H9 (cell line): ENCODE results near the gene COL27A1. TPM values are rescaled to one million over a fixed set of nuclear protein-coding genes. Genes with fewer than 3 reads are reported as not detected.

Source experiments
- DNase-seq: peaks from one replicate; pipeline ENCODE4 v3.0.0-alpha.2; 2017
- H2AFZ ChIP-seq: one replicate; pipeline ENCODE4 v1.6.1; 2013; ENCODE audit warnings: mild to moderate bottlenecking, low read length, control low read depth, moderate library complexity
- H2AK5ac ChIP-seq: 2 replicates; pipeline ENCODE4 v1.6.1; 2013; ENCODE audit warnings: low read length, control low read depth, mixed read lengths; ENCODE audit not compliant: insufficient read length
- H2BK120ac ChIP-seq: one replicate; pipeline ENCODE4 v1.6.1; 2013; ENCODE audit warnings: low read depth, mild to moderate bottlenecking, low read length, control low read depth, inconsistent platforms; ENCODE audit not compliant: poor library complexity, severe bottlenecking
- H2BK12ac ChIP-seq: 2 replicates; pipeline ENCODE4 v1.6.1; 2013; ENCODE audit warnings: low read length, control low read depth, mixed read lengths, low read depth; ENCODE audit not compliant: insufficient read length
- H2BK15ac ChIP-seq: 2 replicates; pipeline ENCODE4 v1.6.1; 2013; ENCODE audit warnings: low read depth, low read length, control low read depth
- H2BK20ac ChIP-seq: one replicate; pipeline ENCODE4 v1.6.1; 2013; ENCODE audit warnings: low read depth, mild to moderate bottlenecking, low read length, control low read depth, inconsistent platforms; ENCODE audit not compliant: poor library complexity, severe bottlenecking
- H2BK5ac ChIP-seq: 2 replicates; pipeline ENCODE4 v1.6.1; 2013; ENCODE audit warnings: low read length, control low read depth, mixed read lengths; ENCODE audit not compliant: insufficient read length
- H3K14ac ChIP-seq: 2 replicates; pipeline ENCODE4 v1.6.1; 2013; ENCODE audit warnings: low read length, control low read depth; ENCODE audit not compliant: insufficient read depth
- H3K18ac ChIP-seq: 2 replicates; pipeline ENCODE4 v1.6.1; 2013; ENCODE audit warnings: low read depth, mild to moderate bottlenecking, mixed read lengths, low read length, control low read depth; ENCODE audit not compliant: insufficient read length
- H3K23ac ChIP-seq: 2 replicates; pipeline ENCODE4 v1.6.1; 2013; ENCODE audit warnings: low read length, control low read depth, mixed read lengths, low read depth; ENCODE audit not compliant: insufficient read length
- H3K23me2 ChIP-seq: 2 replicates; pipeline ENCODE4 v1.6.1; 2013; ENCODE audit warnings: low read depth, mild to moderate bottlenecking, mixed read lengths, low read length, control low read depth; ENCODE audit not compliant: insufficient read length, poor library complexity, severe bottlenecking
- H3K27ac ChIP-seq: 2 replicates; pipeline ENCODE4 v1.5.1; 2013; ENCODE audit warnings: low read length, control low read depth, mixed read lengths, low read depth; ENCODE audit not compliant: insufficient read length
- H3K27me3 ChIP-seq: 2 replicates; pipeline ENCODE4 v1.6.1; 2013; ENCODE audit warnings: low read length, control low read depth, inconsistent platforms; ENCODE audit not compliant: insufficient read depth
- H3K4ac ChIP-seq: 2 replicates; pipeline ENCODE4 v1.6.1; 2013; ENCODE audit warnings: low read depth, mild to moderate bottlenecking, control low read depth, inconsistent platforms, low read length, moderate library complexity
- H3K4me1 ChIP-seq: 2 replicates; pipeline ENCODE4 v1.6.1; 2013; ENCODE audit warnings: low read length, control low read depth, inconsistent platforms; ENCODE audit not compliant: insufficient read depth
- H3K4me2 ChIP-seq: 2 replicates; pipeline ENCODE4 v1.6.1; 2013; ENCODE audit warnings: low read length, control low read depth, mixed read lengths; ENCODE audit not compliant: insufficient read length, insufficient read depth
- H3K56ac ChIP-seq: 2 replicates; pipeline ENCODE4 v1.6.1; 2013; ENCODE audit warnings: low read depth, mild to moderate bottlenecking, mixed read lengths, low read length, control low read depth; ENCODE audit not compliant: insufficient read length
- H3K79me1 ChIP-seq: 2 replicates; pipeline ENCODE4 v1.6.1; 2013; ENCODE audit warnings: low read depth, mild to moderate bottlenecking, moderate library complexity, low read length, control low read depth, inconsistent platforms; ENCODE audit not compliant: insufficient read depth, poor library complexity, severe bottlenecking
- H3K79me2 ChIP-seq: 2 replicates; pipeline ENCODE4 v1.6.1; 2013; ENCODE audit warnings: low read length, control low read depth, inconsistent platforms; ENCODE audit not compliant: insufficient read depth
- H3K9ac ChIP-seq: 2 replicates; pipeline ENCODE4 v1.6.1; 2013; ENCODE audit warnings: low read length, control low read depth, mixed read lengths; ENCODE audit not compliant: insufficient read length; ENCODE audit errors: extremely low read depth
- H3K9me3 ChIP-seq: one replicate; pipeline ENCODE4 v1.6.1; 2013; ENCODE audit warnings: low read depth, low read length, inconsistent platforms; ENCODE audit not compliant: control insufficient read depth
- H3T11ph ChIP-seq: one replicate; pipeline ENCODE4 v1.6.1; 2013; ENCODE audit warnings: mild to moderate bottlenecking, low read length, control low read depth, inconsistent platforms
- H4K20me1 ChIP-seq: one replicate; pipeline ENCODE4 v1.6.1; 2013; ENCODE audit not compliant: control insufficient read depth, insufficient read length, insufficient read depth
- H4K5ac ChIP-seq: 2 replicates; pipeline ENCODE4 v1.6.1; 2013; ENCODE audit warnings: low read depth, mild to moderate bottlenecking, mixed read lengths, low read length, control low read depth; ENCODE audit not compliant: insufficient read length
- H4K8ac ChIP-seq: replicated peaks from 2 replicates; pipeline ENCODE4 v1.6.1; 2013; ENCODE audit warnings: low read length, control low read depth, mixed read lengths, low read depth; ENCODE audit not compliant: insufficient read length
- H4K91ac ChIP-seq: 2 replicates; pipeline ENCODE4 v1.6.1; 2013; ENCODE audit warnings: low read depth, mild to moderate bottlenecking, moderate library complexity, mixed read lengths, low read length, control low read depth; ENCODE audit not compliant: insufficient read length
- H3K27ac Mint-ChIP-seq, 3 experiments: 2 replicates in 2 of 3; 3 replicates in 1 of 3; pipeline ENCODE4 v1.8.0; 2020 to 2021; ENCODE audit warnings: mixed read lengths in 3 of 3, mild to moderate bottlenecking in 1 of 3, moderate library complexity in 1 of 3
- H3K27me3 Mint-ChIP-seq: 2 replicates; pipeline ENCODE4 v1.8.0; 2021; ENCODE audit warnings: low read depth, mild to moderate bottlenecking, moderate library complexity, mixed read lengths
- H3K36me3 Mint-ChIP-seq, 3 experiments: 2 replicates in 2 of 3; 3 replicates in 1 of 3; pipeline ENCODE4 v1.8.0; 2020 to 2021; ENCODE audit warnings: low read depth in 3 of 3, mixed read lengths in 3 of 3; ENCODE audit not compliant: insufficient read depth in 1 of 3
- H3K4me1 Mint-ChIP-seq, 2 experiments: 2 replicates each; pipeline ENCODE4 v1.8.0; 2020; ENCODE audit warnings: mixed read lengths in 2 of 2
- H3K4me3 Mint-ChIP-seq, 2 experiments: 2 replicates in 1 of 2; 3 replicates in 1 of 2; pipeline ENCODE4 v1.8.0; 2020 to 2021; ENCODE audit warnings: mild to moderate bottlenecking in 2 of 2, mixed read lengths in 2 of 2, moderate library complexity in 1 of 2
- H3K9me3 Mint-ChIP-seq, 2 experiments: 2 replicates in 1 of 2; 3 replicates in 1 of 2; pipeline ENCODE4 v1.8.0; 2020; ENCODE audit warnings: mild to moderate bottlenecking in 2 of 2, mixed read lengths in 2 of 2, moderate library complexity in 1 of 2
- CTCF ChIP-seq: fragments of 200-600 bp; sonication (generic); conservative IDR thresholded peaks from 3 replicates; pipeline ENCODE4 v1.8.0; 2021; ENCODE audit warnings: antibody characterized with exemption, mild to moderate bottlenecking
- WGBS: extraction: QIAGEN DNeasy Blood & Tissue Kit; methylation state at CpG from one replicate; pipeline ENCODE4 v1.1.7; 2013; ENCODE audit warnings: missing lambda C conversion rate, low lambda C conversion rate, mixed read lengths; ENCODE audit not compliant: insufficient read length; ENCODE audit errors: extremely low coverage; 5-methylcytosine and 5-hydroxymethylcytosine counted together
- total RNA-seq: library from RNA; stranded (reverse); gene quantifications from 2 replicates; pipeline ENCODE4 v1.2.1, GENCODE V29; 2021

Gene COL27A1
- total RNA-seq, 1 experiment from 2014 or later: 17.9 TPM

- Histone ChIP-seq H4K91ac (no peak overlapping the region), H3K18ac (no peak overlapping the region), H4K5ac (no peak overlapping the region), H3K23ac (no peak overlapping the region), H3K27ac (no peak overlapping the region), H2BK12ac (no peak overlapping the region), H3K9me3 (no peaks in the 10 kb centered on the region), H2AK5ac (no peak overlapping the region), H2BK5ac (no peak overlapping the region), H3K56ac (no peak overlapping the region), H3K4me1 (no peaks in the 10 kb centered on the region), H3K27me3 (no peaks in the 10 kb centered on the region; the same call in 1 of the 2 replicates), H3K79me2 (no peaks in the 10 kb centered on the region), H4K20me1 (no peaks in the 10 kb centered on the region), H3T11ph (no peak overlapping the region), H3K14ac (no peak overlapping the region), H2BK120ac (no peak overlapping the region), H2BK20ac (no peak overlapping the region), H3K9ac (no peak overlapping the region), H3K4me2 (no peak overlapping the region), H3K79me1 (no peaks in the 10 kb centered on the region), H3K4ac (no peak overlapping the region), H3K23me2 (no peaks in the 10 kb centered on the region), H2BK15ac (no peak overlapping the region), H4K8ac (no peak overlapping the region), H2AFZ (no peak overlapping the region)
- no peak for TF ChIP-seq CTCF
- no peaks in the 10 kb centered on the region for H3K9me3 Mint-ChIP-seq
- no peak overlapping the region for H3K27ac Mint-ChIP-seq
- H3K27me3 Mint-ChIP-seq: peaks cover 73% of the 10 kb centered on the region
- no CpG with 5 or more reads among the region's 2 CpGs for WGBS
- no peak overlapping the region for H3K4me3 Mint-ChIP-seq
- H3K4me1 Mint-ChIP-seq: peaks cover 13 to 19% of the 10 kb centered on the region in 2 experiments
- no peaks in the 10 kb centered on the region for H3K36me3 Mint-ChIP-seq
- no peak for DNase-seq
Measured at GRCh38 chr9:114110180-114110579, 45.2 kb upstream of the COL27A1 start.
